WERI-Rb-1 (cell line): ENCODE measurements around the gene TRPC4.

Source experiments
- DNase-seq: peaks from one replicate; pipeline ENCODE4 v3.0.0-alpha.2; 2020
- H3K27ac ChIP-seq: fragments of 250-450 bp; sonication (Bioruptor Pico); 2 replicates; pipeline ENCODE4 v1.5.1; 2020; ENCODE audit warnings: mild to moderate bottlenecking, moderate library complexity
- H3K27me3 ChIP-seq: fragments of 250-450 bp; sonication (Bioruptor Pico); 2 replicates; pipeline ENCODE4 v1.5.1; 2021; ENCODE audit warnings: mild to moderate bottlenecking, low read depth, moderate library complexity; ENCODE audit not compliant: insufficient read depth, severe bottlenecking
- H3K36me3 ChIP-seq: fragments of 250-450 bp; sonication (Bioruptor Pico); 2 replicates; pipeline ENCODE4 v1.5.1; 2020; ENCODE audit warnings: mild to moderate bottlenecking, moderate library complexity
- H3K4me3 ChIP-seq: 2 replicates; pipeline ENCODE4 v1.5.1; 2011; ENCODE audit warnings: low read depth, mild to moderate bottlenecking, control low read depth, low read length
- H3K9me3 ChIP-seq: fragments of 250-450 bp; sonication (Bioruptor Pico); 2 replicates; pipeline ENCODE4 v1.5.1; 2021; ENCODE audit warnings: mild to moderate bottlenecking, moderate library complexity; ENCODE audit not compliant: severe bottlenecking
- TF ChIP-seq, protein P1 (sequence below): IDR thresholded peaks from 2 replicates; pipeline ENCODE4 v1.5.1; 2011; ENCODE audit warnings: low read depth, mild to moderate bottlenecking, control low read depth, inconsistent platforms, low read length

TRPC4 gene

DNA sequence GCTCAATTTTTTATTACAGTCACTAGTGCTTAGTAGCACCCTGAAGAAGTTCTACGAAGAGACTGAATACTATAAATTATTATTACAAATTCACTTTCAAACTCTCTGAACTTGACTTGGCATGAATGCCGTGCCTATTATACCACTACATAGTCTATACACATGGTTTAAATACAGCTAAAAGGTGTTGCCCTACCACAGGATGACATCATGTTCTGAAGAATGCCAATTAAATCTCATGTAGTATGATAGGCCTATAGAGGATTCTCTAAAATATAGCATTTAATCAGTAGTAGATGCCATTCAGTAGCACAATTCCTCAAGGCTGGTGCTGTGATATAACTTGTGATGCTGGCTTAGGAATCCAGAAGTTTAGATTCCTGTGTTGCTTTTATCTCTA lies 254.3 kb downstream of the TRPC4 start:
- Histone ChIP-seq H3K27ac (no peak overlapping the region), H3K27me3 (no peaks in the 10 kb centered on the region), H3K4me3 (no peak overlapping the region), H3K36me3 (no peaks in the 10 kb centered on the region), H3K9me3 (no peaks in the 10 kb centered on the region)
- DNase-seq, result no peak
- TF ChIP-seq, protein P1, sequence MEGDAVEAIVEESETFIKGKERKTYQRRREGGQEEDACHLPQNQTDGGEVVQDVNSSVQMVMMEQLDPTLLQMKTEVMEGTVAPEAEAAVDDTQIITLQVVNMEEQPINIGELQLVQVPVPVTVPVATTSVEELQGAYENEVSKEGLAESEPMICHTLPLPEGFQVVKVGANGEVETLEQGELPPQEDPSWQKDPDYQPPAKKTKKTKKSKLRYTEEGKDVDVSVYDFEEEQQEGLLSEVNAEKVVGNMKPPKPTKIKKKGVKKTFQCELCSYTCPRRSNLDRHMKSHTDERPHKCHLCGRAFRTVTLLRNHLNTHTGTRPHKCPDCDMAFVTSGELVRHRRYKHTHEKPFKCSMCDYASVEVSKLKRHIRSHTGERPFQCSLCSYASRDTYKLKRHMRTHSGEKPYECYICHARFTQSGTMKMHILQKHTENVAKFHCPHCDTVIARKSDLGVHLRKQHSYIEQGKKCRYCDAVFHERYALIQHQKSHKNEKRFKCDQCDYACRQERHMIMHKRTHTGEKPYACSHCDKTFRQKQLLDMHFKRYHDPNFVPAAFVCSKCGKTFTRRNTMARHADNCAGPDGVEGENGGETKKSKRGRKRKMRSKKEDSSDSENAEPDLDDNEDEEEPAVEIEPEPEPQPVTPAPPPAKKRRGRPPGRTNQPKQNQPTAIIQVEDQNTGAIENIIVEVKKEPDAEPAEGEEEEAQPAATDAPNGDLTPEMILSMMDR, result no peak

DNA sequence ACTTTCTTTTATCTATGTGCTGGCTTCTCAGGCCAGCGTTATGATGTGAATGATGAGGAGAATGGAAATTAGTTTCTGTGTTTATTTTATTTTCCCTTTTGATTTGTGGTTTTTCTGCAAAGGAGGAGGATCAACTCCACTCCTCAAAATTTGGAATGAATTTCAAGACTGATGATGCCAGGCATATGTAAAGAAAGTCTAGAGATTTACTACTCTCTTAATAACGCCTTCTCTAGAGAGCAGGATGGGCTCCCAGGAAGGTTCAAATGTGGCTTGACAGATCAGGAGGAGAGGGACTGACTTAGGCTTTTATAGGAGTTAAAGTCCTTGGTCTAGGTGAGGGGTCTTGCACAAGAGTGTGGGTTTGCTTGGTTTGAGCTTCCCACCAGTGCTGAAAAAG lies 255.9 kb downstream of the TRPC4 start:
- no peaks in the 10 kb centered on the region for H3K27me3 ChIP-seq
- no peaks in the 10 kb centered on the region for H3K36me3 ChIP-seq
- no peak overlapping the region for H3K4me3 ChIP-seq
- TF ChIP-seq, protein P1, result no peak
- no peak for DNase-seq
- no peaks in the 10 kb centered on the region for H3K9me3 ChIP-seq
- H3K27ac ChIP-seq, result no peak overlapping the region

DNA sequence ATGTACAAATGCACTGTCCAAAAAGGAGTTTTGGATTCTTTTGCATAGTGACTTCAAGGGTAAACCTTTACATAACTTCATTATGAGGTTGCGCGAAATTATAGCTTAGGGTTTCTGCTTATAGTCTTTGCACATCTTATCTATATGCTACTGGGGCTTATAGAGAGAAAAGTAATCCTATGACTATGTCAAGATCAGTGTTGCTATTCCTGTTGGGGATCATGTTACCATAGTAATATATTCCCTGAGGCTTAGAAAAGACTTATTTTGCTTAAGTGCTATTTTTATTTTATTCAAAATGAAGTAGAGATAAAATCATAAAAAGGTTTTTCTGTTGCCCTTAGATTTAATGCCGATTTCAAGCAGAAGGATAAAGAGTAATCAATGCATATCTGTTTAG lies 256.3 kb downstream of the TRPC4 start:
- no peak overlapping the region for H3K27ac ChIP-seq
- H3K36me3 ChIP-seq, result no peaks in the 10 kb centered on the region
- H3K27me3 ChIP-seq, result no peaks in the 10 kb centered on the region
- H3K4me3 ChIP-seq, result no peak overlapping the region
- no peaks in the 10 kb centered on the region for H3K9me3 ChIP-seq
- TF ChIP-seq, protein P1, result no peak
- DNase-seq, result no peak

DNA sequence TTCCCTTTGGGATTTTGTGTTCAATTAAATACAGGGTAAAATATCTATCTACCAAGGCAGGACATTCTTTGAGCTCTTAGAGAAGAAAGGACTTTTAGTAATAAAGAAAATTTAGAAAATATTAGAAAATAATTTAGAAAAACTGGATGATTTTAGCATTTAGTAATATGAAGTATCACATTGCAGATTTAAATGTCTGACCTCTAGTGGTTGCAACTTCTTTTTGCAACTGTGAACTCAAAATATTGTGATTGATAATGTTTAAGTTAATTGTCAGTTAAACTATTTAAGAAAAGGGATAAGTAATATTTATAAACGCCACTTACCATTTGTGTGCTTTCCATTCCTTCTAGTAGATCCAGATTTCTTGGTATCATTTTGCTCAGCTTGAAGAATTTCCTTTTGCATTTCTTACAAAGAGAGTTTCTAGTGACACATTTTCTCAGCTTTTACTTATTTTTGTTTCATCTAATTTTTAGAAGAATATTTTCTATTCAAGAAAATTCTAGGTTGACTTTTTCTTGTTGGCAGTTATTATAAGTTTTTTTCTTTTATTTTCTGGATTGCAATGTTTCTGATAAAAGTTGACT lies 260.7 kb downstream of the TRPC4 start:
- DNase-seq, result no peak
- no peaks in the 10 kb centered on the region for H3K36me3 ChIP-seq
- no peaks in the 10 kb centered on the region for H3K27me3 ChIP-seq
- H3K4me3 ChIP-seq, result no peak overlapping the region
- H3K27ac ChIP-seq, result no peak overlapping the region
- H3K9me3 ChIP-seq, result no peaks in the 10 kb centered on the region
- TF ChIP-seq, protein P1, result no peak

DNA sequence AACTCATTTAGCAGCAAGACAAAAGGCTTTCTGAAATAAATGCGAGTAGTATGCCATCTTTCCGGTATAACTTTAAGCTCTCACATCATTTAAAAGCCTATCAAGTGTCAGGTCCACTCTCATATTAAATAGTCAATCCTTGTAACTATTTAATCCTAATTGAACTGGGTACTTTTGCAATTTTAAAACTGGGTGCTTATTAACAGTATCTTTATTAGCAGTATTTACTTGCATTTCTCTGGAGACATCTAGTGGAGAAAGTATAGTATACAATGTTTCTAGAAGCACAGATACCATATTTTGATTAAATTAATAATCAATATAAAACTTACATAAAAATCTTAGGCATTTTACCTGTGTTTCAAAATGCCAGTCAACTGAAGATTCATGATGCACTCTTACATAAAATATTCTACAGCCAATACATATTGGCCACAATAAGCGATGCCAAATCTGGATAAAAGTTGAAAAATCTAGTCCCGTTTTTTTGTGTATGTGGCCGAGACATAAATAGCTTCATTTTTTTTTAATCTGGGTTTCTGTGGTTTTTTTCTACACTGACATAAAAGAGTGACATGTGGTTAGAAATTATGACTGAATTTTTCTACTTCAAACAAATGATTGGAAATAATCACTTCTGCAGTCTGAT lies 266.7 kb downstream of the TRPC4 start:
- no peaks in the 10 kb centered on the region for H3K27me3 ChIP-seq
- TF ChIP-seq, protein P1, result no peak
- H3K36me3 ChIP-seq, result no peaks in the 10 kb centered on the region
- no peaks in the 10 kb centered on the region for H3K9me3 ChIP-seq
- no peak overlapping the region for H3K27ac ChIP-seq
- no peak for DNase-seq
- no peak overlapping the region for H3K4me3 ChIP-seq
